HuH-7.5 (cell line): ENCODE data around the gene C19orf53.

ENCODE experiments used
- DNase-seq: peaks from one replicate; pipeline ENCODE4 v3.0.0; 2011; ENCODE audit warnings: low spot score

Gene C19orf53

DNA sequence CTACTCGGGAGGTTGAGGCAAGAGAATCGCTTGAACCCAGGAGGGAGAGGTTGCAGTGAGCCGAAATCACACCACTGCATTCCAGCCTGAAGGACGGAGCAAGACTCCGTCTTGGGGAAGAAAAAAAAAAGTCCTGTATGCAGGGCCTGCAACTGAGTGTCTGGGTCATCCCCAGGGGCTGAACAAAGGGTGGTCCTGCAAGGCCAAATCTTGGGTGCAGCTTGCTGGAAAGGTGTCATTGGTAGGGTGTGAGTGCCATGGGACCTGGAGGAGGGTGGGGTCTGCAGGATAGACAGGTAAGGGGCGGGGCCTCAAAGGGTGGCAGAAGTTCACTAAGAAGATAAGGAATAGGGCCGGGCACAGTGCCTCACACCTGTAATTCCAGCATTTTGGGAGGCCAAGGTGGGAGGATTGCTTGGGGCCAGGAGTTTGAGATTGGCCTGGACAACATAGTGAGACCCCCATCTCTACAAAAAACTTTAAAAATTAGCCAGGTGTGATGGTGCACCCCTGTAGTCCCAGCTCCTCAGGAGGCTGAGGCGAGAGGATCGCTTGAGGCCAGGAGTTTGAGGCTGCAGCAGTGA, 52.5 kb downstream of the C19orf53 start:
- DNase-seq = no peak

DNA sequence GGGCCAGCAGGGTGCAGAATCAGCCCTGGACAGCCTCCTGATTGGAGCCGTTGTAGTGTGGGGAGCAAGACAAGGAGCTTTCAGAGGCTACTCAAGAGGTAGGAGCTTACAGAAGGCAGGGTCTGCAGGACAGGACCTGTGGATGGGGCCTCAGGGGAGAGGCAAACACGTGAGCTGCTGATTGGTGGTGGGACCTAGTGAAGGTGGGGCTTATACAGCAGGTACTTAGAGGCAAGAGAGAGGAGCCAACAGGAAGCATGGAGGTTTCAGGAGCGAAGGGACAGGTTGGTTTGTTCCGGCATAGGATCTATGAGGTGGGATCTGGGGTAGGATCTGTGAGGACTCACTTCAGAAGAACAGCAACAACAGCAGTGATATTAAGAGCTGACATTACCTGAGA, 53.4 kb downstream of the C19orf53 start:
- DNase-seq = no peak
